SU-DHL-6 (cell line): Measurements from ENCODE around the gene UBALD2.

ENCODE experiments used
- H2AFZ ChIP-seq: fragments of 200-600 bp; sonication (generic); 2 replicates; pipeline ENCODE4 v1.6.1; 2014; ENCODE audit warnings: low read depth, mild to moderate bottlenecking, moderate library complexity, mixed read lengths, antibody characterized with exemption, low read length; ENCODE audit not compliant: severe bottlenecking
- H3F3A ChIP-seq: fragments of 200-600 bp; shearing (Covaris generic); 2 replicates; pipeline ENCODE4 v1.6.0; 2016; ENCODE audit warnings: antibody characterized with exemption, mild to moderate bottlenecking; ENCODE audit not compliant: insufficient read depth
- H3K27ac ChIP-seq: fragments of 200-600 bp; sonication (generic); 2 replicates; pipeline ENCODE4 v1.5.1; 2016; ENCODE audit warnings: low read depth, mild to moderate bottlenecking, low read length, moderate library complexity, mixed read lengths
- H3K27me3 ChIP-seq: fragments of 200-600 bp; sonication (generic), shearing (Covaris generic); 2 replicates; pipeline ENCODE4 v1.6.0; 2014; ENCODE audit warnings: mild to moderate bottlenecking, low read length
- H3K36me3 ChIP-seq: fragments of 200-600 bp; sonication (generic); 2 replicates; pipeline ENCODE4 v1.6.1; 2014; ENCODE audit warnings: mild to moderate bottlenecking, low read length, mixed read lengths
- H3K4me2 ChIP-seq: fragments of 300-600, 200-600 bp; shearing (Covaris generic), sonication (generic); 2 replicates; pipeline ENCODE4 v1.6.0; 2014; ENCODE audit warnings: low read length, low read depth, mild to moderate bottlenecking; ENCODE audit not compliant: poor library complexity, severe bottlenecking
- H3K4me3 ChIP-seq: fragments of 200-600 bp; sonication (generic); 2 replicates; pipeline ENCODE4 v1.5.1; 2014; ENCODE audit warnings: antibody characterized with exemption, low read length, mild to moderate bottlenecking, mixed read lengths; ENCODE audit not compliant: insufficient read depth, poor library complexity, severe bottlenecking
- H3K79me2 ChIP-seq: fragments of 200-600 bp; sonication (generic); 2 replicates; pipeline ENCODE4 v1.6.1; 2014; ENCODE audit warnings: mild to moderate bottlenecking, low read length, moderate library complexity; ENCODE audit not compliant: insufficient read depth
- H3K9ac ChIP-seq: fragments of 200-600 bp; sonication (generic); 2 replicates; pipeline ENCODE4 v1.7.0; 2014; ENCODE audit warnings: mild to moderate bottlenecking, low read length
- H3K9me2 ChIP-seq: fragments of 200-600 bp; sonication (generic); replicated peaks from 2 replicates; pipeline ENCODE4 v1.6.1; 2014; ENCODE audit warnings: low read length; ENCODE audit not compliant: insufficient read depth
- H3K9me3 ChIP-seq: fragments of 200-600 bp; sonication (generic); 2 replicates; pipeline ENCODE4 v1.6.1; 2014; ENCODE audit warnings: low read length, mixed read lengths; ENCODE audit not compliant: insufficient read depth
- H4K20me1 ChIP-seq: fragments of 200-600 bp; sonication (generic); 2 replicates; pipeline ENCODE4 v1.6.1; 2014; ENCODE audit warnings: low read depth, mild to moderate bottlenecking, antibody characterized with exemption, low read length, moderate library complexity, mixed read lengths
- EZH2phosphoT487 ChIP-seq: fragments of 200-600 bp; sonication (generic), shearing (Covaris generic); conservative IDR thresholded peaks from 2 replicates; pipeline ENCODE4 v1.6.1; 2018; ENCODE audit warnings: mild to moderate bottlenecking, antibody characterized with exemption, low read length, moderate library complexity, mixed read lengths
- TF ChIP-seq, protein P1 (sequence below): fragments of 200-600 bp; sonication (generic); IDR thresholded peaks from one replicate; pipeline ENCODE4 v1.5.1; 2017; ENCODE audit warnings: antibody characterized with exemption, mild to moderate bottlenecking, low read length, moderate library complexity; ENCODE audit not compliant: insufficient read depth, poor library complexity, severe bottlenecking

Gene UBALD2

DNA sequence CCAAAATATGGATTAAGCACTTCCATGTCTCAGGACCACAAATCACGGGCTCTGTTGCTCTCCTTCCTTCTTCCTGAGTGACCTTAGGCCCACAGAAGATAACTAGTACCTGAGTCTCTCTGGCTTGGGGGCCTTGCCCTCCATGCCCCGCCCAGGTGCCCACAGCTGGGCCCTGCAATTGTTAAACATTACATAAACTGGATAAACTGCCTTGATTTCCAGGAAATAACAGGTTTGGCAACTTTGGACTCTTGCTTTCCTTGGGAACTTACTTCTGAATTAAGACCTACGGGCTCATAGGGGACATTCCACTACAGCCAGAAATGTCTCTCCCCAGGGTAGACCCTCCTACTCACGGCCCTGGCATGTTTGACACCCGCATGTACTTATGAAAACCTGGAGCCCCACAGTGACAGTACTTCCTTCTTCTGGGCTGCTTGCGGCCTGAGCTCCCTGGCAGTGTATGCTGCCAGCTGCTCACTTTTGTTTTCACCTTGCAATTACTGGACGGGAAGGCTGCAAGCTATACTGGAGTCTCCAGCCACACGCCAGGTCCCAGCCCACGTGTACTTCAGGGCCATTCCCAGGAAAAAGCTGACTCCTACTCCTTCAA, 2.3 kb upstream of the UBALD2 start:
- H2AFZ ChIP-seq = peak overlapping the region; percentile 6
- no peaks in the 10 kb centered on the region for H3K9me3 ChIP-seq
- H3F3A ChIP-seq = peaks cover 64% of the 10 kb centered on the region
- TF ChIP-seq EZH2phosphoT487 = no peak
- TF ChIP-seq, protein P1, sequence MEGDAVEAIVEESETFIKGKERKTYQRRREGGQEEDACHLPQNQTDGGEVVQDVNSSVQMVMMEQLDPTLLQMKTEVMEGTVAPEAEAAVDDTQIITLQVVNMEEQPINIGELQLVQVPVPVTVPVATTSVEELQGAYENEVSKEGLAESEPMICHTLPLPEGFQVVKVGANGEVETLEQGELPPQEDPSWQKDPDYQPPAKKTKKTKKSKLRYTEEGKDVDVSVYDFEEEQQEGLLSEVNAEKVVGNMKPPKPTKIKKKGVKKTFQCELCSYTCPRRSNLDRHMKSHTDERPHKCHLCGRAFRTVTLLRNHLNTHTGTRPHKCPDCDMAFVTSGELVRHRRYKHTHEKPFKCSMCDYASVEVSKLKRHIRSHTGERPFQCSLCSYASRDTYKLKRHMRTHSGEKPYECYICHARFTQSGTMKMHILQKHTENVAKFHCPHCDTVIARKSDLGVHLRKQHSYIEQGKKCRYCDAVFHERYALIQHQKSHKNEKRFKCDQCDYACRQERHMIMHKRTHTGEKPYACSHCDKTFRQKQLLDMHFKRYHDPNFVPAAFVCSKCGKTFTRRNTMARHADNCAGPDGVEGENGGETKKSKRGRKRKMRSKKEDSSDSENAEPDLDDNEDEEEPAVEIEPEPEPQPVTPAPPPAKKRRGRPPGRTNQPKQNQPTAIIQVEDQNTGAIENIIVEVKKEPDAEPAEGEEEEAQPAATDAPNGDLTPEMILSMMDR = no peak
- peaks cover 21% of the 10 kb centered on the region for H3K79me2 ChIP-seq
- H3K9me2 ChIP-seq = no peaks in the 10 kb centered on the region
- H3K4me2 ChIP-seq = peak overlapping the region; percentile 75
- H3K36me3 ChIP-seq = no peaks in the 10 kb centered on the region
- peak overlapping the region; percentile 49 for H3K9ac ChIP-seq
- peak overlapping the region; percentile 92 for H3K27ac ChIP-seq
- no peaks in the 10 kb centered on the region for H3K27me3 ChIP-seq
- no peaks in the 10 kb centered on the region for H4K20me1 ChIP-seq
- no peak overlapping the region for H3K4me3 ChIP-seq

DNA sequence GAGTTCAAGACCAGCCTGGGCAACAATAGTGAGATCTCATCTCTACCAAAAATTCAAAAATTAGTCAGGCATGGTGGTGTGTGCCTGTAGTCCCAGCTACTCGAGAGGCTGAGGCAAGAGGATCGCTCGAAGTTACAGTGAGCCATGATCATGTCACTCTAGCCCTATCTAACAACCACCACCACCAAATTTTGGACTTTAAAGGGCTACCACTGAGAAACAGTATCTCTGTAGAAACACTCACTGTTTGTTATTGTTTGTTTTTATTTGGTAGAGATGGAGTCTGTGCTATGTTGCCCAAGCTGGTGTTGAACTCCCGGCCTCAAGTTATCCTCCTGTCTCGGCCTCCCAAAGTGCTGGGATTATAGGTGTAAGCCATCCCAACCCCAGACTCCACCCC, 1.3 kb upstream of the UBALD2 start:
- H3K4me2 ChIP-seq = peak overlapping the region; percentile 75
- no peak overlapping the region for H2AFZ ChIP-seq
- H4K20me1 ChIP-seq = no peaks in the 10 kb centered on the region
- H3K79me2 ChIP-seq = peaks cover 25% of the 10 kb centered on the region
- TF ChIP-seq, protein P1 = no peak
- TF ChIP-seq EZH2phosphoT487 = no peak
- peak overlapping the region; percentile 92 for H3K27ac ChIP-seq
- H3K9me2 ChIP-seq = no peaks in the 10 kb centered on the region
- peak overlapping the region; percentile 40 for H3K4me3 ChIP-seq
- H3F3A ChIP-seq = peaks cover 75% of the 10 kb centered on the region
- no peaks in the 10 kb centered on the region for H3K36me3 ChIP-seq
- H3K9ac ChIP-seq = peak overlapping the region; percentile 49
- H3K27me3 ChIP-seq = no peaks in the 10 kb centered on the region
- no peaks in the 10 kb centered on the region for H3K9me3 ChIP-seq

DNA sequence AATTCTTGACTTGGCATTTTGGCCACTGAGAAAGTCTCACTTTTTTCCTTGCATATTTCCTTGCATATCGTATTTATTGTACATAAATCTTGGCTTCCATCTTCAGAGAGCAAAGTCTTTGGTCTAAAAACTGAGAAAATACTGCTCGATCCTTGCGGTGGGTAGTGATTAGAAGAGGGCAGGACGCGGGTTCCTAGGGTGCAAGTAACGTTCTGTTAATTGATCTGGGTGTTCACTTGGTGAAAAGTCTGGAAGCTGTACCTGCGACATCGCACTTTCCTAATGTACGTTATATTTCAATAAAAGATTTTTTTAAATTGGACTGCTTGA, 758 bp upstream of the UBALD2 start:
- peak overlapping the region; percentile 75 for H3K4me2 ChIP-seq
- H3K79me2 ChIP-seq = peaks cover 25% of the 10 kb centered on the region
- H3K27me3 ChIP-seq = no peaks in the 10 kb centered on the region
- H3K36me3 ChIP-seq = no peaks in the 10 kb centered on the region
- peak overlapping the region; percentile 92 for H3K27ac ChIP-seq
- no peaks in the 10 kb centered on the region for H3K9me2 ChIP-seq
- H2AFZ ChIP-seq = no peak overlapping the region
- H4K20me1 ChIP-seq = no peaks in the 10 kb centered on the region
- H3K9ac ChIP-seq = peak overlapping the region; percentile 49
- TF ChIP-seq, protein P1 = no peak
- no peak for TF ChIP-seq EZH2phosphoT487
- H3K4me3 ChIP-seq = peak overlapping the region; percentile 40
- peaks cover 77% of the 10 kb centered on the region for H3F3A ChIP-seq
- H3K9me3 ChIP-seq = no peaks in the 10 kb centered on the region
